Epithelial cell of proximal tubule (primary cell): ENCODE measurements around the gene MAPK8. TPM values are rescaled to one million over a fixed set of nuclear protein-coding genes. Genes with fewer than 3 reads are reported as not detected.

ENCODE experiments used
- DNase-seq: peaks from one replicate; pipeline ENCODE4 v3.0.0-alpha.2; 2011; ENCODE audit warnings: low read depth
- H3K4me3 ChIP-seq: 2 replicates; pipeline ENCODE4 v1.5.1; 2011; ENCODE audit warnings: low read depth, mild to moderate bottlenecking, low read length
- total RNA-seq: library from RNA; depleted of rRNA; stranded (reverse); fragments of >200 nt; gene quantifications from 2 replicates; pipeline ENCODE4 v1.2.3, GENCODE V29; 2015
- TF ChIP-seq, protein P1 (sequence below): conservative IDR thresholded peaks from 2 replicates; pipeline ENCODE4 v1.5.1; 2012; ENCODE audit warnings: low read depth, mild to moderate bottlenecking, low read length

The MAPK8 gene
- total RNA-seq, 1 donor from 2014 or later, result 59.4 TPM

DNA sequence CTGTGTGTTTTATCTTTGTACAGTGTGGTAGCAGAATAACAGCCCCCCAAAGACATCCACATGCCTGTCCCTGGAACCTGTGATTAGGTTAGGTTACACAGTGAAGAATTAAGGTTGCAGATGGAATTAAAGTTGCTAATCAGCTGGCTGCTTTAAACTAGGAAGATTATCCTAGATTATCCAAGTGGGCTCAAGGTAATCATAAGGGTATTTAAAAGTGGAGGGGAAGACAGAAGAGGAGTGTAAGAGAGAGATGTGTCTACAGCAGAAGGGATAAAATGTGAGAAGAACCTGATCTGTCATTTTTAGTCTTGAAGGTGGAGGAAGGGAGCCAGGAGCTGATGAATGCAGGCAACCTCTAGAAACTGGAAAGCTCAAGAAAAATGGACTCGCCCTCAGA lies 180.8 kb downstream of the MAPK8 start:
- DNase-seq, result no peak
- TF ChIP-seq, protein P1, sequence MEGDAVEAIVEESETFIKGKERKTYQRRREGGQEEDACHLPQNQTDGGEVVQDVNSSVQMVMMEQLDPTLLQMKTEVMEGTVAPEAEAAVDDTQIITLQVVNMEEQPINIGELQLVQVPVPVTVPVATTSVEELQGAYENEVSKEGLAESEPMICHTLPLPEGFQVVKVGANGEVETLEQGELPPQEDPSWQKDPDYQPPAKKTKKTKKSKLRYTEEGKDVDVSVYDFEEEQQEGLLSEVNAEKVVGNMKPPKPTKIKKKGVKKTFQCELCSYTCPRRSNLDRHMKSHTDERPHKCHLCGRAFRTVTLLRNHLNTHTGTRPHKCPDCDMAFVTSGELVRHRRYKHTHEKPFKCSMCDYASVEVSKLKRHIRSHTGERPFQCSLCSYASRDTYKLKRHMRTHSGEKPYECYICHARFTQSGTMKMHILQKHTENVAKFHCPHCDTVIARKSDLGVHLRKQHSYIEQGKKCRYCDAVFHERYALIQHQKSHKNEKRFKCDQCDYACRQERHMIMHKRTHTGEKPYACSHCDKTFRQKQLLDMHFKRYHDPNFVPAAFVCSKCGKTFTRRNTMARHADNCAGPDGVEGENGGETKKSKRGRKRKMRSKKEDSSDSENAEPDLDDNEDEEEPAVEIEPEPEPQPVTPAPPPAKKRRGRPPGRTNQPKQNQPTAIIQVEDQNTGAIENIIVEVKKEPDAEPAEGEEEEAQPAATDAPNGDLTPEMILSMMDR, result no peak
- H3K4me3 ChIP-seq, result no peak overlapping the region

Other genes with a start within 250 kb of the MAPK8 start
- under 0.01 and 0.22 TPM in 2 replicates for gene FRMPD2, start 32.0 kb upstream of the MAPK8 start, total RNA-seq